WTC11 (cell line): Measurements from ENCODE around the gene AMOTL1.

Source experiments
- ATF1 ChIP-seq: sonication (generic); formaldehyde crosslinking; IDR thresholded peaks from 2 replicates; pipeline ENCODE4 v1.8.1; 2023; ENCODE audit warnings: mild to moderate bottlenecking, moderate library complexity, missing genetic modification reagents
- CREB1 ChIP-seq: sonication (generic); formaldehyde crosslinking; IDR thresholded peaks from 2 replicates; pipeline ENCODE4 v1.8.0; 2023; ENCODE audit warnings: mild to moderate bottlenecking, missing genetic modification reagents
- CREM ChIP-seq: sonication (generic); formaldehyde crosslinking; IDR thresholded peaks from 2 replicates; pipeline ENCODE4 v1.8.1; 2022; ENCODE audit warnings: mild to moderate bottlenecking, missing genetic modification reagents, moderate library complexity
- NFYB ChIP-seq: sonication (generic); formaldehyde crosslinking; conservative IDR thresholded peaks from 2 replicates; pipeline ENCODE4 v1.8.0; 2022; ENCODE audit warnings: low read depth, missing genetic modification reagents
- SP1 ChIP-seq: sonication (generic); formaldehyde crosslinking; conservative IDR thresholded peaks from 2 replicates; pipeline ENCODE4 v1.8.1; 2022; ENCODE audit warnings: missing genetic modification reagents
- TF ChIP-seq, protein P1 (sequence below): fragments of 200-600 bp; IDR thresholded peaks from 2 replicates; pipeline ENCODE4 v1.8.0; 2022; ENCODE audit warnings: antibody characterized with exemption
- TF ChIP-seq, protein P2 (sequence below): sonication (generic); formaldehyde crosslinking; IDR thresholded peaks from 2 replicates; pipeline ENCODE4 v1.8.1; 2023; ENCODE audit warnings: mild to moderate bottlenecking, missing genetic modification reagents, borderline replicate concordance

DNA sequence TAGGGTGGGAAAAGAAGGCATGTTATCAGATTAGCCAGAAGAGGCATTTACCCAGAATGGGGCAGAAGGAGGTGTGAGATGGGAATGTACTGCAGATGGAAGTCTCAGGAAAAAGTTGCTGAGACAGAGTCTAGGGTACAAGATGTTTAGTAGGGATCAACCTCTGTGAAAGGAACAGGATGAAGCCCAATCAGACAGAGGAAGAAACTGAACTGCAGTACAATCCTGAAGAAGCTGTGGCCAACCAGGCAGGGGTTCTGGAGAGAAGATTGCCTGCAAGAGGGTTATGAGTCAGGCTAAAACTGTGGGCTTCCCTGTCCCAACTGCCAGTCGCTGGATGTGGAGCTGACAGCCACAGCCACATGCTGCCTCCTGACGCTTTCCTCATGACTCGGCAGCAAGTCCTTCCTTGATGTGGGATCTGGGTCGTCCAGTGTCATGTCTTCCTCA lies 141.2 kb downstream of the AMOTL1 start:
- TF ChIP-seq, protein P1, sequence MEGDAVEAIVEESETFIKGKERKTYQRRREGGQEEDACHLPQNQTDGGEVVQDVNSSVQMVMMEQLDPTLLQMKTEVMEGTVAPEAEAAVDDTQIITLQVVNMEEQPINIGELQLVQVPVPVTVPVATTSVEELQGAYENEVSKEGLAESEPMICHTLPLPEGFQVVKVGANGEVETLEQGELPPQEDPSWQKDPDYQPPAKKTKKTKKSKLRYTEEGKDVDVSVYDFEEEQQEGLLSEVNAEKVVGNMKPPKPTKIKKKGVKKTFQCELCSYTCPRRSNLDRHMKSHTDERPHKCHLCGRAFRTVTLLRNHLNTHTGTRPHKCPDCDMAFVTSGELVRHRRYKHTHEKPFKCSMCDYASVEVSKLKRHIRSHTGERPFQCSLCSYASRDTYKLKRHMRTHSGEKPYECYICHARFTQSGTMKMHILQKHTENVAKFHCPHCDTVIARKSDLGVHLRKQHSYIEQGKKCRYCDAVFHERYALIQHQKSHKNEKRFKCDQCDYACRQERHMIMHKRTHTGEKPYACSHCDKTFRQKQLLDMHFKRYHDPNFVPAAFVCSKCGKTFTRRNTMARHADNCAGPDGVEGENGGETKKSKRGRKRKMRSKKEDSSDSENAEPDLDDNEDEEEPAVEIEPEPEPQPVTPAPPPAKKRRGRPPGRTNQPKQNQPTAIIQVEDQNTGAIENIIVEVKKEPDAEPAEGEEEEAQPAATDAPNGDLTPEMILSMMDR, result no peak
- TF ChIP-seq NFYB (CRISPR knock-in tag) (no peak), CREM (CRISPR knock-in tag) (no peak), CREB1 (CRISPR knock-in tag) (no peak), ATF1 (no peak), SP1 (CRISPR knock-in tag) (no peak)
- TF ChIP-seq, protein P2, sequence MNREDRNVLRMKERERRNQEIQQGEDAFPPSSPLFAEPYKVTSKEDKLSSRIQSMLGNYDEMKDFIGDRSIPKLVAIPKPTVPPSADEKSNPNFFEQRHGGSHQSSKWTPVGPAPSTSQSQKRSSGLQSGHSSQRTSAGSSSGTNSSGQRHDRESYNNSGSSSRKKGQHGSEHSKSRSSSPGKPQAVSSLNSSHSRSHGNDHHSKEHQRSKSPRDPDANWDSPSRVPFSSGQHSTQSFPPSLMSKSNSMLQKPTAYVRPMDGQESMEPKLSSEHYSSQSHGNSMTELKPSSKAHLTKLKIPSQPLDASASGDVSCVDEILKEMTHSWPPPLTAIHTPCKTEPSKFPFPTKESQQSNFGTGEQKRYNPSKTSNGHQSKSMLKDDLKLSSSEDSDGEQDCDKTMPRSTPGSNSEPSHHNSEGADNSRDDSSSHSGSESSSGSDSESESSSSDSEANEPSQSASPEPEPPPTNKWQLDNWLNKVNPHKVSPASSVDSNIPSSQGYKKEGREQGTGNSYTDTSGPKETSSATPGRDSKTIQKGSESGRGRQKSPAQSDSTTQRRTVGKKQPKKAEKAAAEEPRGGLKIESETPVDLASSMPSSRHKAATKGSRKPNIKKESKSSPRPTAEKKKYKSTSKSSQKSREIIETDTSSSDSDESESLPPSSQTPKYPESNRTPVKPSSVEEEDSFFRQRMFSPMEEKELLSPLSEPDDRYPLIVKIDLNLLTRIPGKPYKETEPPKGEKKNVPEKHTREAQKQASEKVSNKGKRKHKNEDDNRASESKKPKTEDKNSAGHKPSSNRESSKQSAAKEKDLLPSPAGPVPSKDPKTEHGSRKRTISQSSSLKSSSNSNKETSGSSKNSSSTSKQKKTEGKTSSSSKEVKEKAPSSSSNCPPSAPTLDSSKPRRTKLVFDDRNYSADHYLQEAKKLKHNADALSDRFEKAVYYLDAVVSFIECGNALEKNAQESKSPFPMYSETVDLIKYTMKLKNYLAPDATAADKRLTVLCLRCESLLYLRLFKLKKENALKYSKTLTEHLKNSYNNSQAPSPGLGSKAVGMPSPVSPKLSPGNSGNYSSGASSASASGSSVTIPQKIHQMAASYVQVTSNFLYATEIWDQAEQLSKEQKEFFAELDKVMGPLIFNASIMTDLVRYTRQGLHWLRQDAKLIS (CRISPR knock-in tag), result no peak
